Skeletal muscle tissue (tissue), 4 donors: ENCODE measurements around the gene LTBP1. TPM values are rescaled to one million over a fixed set of nuclear protein-coding genes. Genes with fewer than 3 reads are reported as not detected.
"Not testable (repeated sequence)": the region's sequence is repeated elsewhere in the genome, so short reads cannot be mapped to it uniquely, and the experiment has no call there.

Experiments
- H3K27ac ChIP-seq: one replicate; pipeline ENCODE4 v1.7.0; 2013; ENCODE audit warnings: mild to moderate bottlenecking, low read depth, low read length, inconsistent platforms
- H3K27me3 ChIP-seq, 3 donors: one replicate each; pipeline ENCODE4 v1.7.0; 2013; ENCODE audit warnings: low read length in 3 of 3; ENCODE audit not compliant: control insufficient read depth in 3 of 3, insufficient read depth in 3 of 3
- H3K36me3 ChIP-seq, 3 donors: one replicate each; pipeline ENCODE4 v1.7.0; 2013; ENCODE audit warnings: low read length in 3 of 3; ENCODE audit not compliant: control insufficient read depth in 3 of 3, insufficient read depth in 3 of 3
- H3K4me1 ChIP-seq, 3 donors: one replicate each; pipeline ENCODE4 v1.7.0; 2013; ENCODE audit warnings: low read length in 3 of 3, mild to moderate bottlenecking in 3 of 3; ENCODE audit not compliant: control insufficient read depth in 3 of 3, insufficient read depth in 3 of 3
- H3K4me3 ChIP-seq, 3 donors: one replicate each; pipeline ENCODE4 v1.7.0; 2013; ENCODE audit warnings: low read length in 3 of 3
- H3K9ac ChIP-seq, 3 donors: one replicate each; pipeline ENCODE4 v1.7.0; 2013; ENCODE audit warnings: low read length in 3 of 3, mild to moderate bottlenecking in 3 of 3, moderate library complexity in 2 of 3, low read depth in 1 of 3
- H3K9me3 ChIP-seq, 3 donors: one replicate each; pipeline ENCODE4 v1.7.0; 2013; ENCODE audit warnings: low read length in 3 of 3; ENCODE audit not compliant: control insufficient read depth in 3 of 3
- total RNA-seq: library from RNA; depleted of rRNA; stranded (reverse); fragments of >200 nt; gene quantifications from one replicate; pipeline ENCODE4 v1.2.3, GENCODE V29; 2014
- donor health status: Osteomylitis.

Gene LTBP1
- total RNA-seq, 1 donor from 2014 or later = 78.8 TPM

DNA sequence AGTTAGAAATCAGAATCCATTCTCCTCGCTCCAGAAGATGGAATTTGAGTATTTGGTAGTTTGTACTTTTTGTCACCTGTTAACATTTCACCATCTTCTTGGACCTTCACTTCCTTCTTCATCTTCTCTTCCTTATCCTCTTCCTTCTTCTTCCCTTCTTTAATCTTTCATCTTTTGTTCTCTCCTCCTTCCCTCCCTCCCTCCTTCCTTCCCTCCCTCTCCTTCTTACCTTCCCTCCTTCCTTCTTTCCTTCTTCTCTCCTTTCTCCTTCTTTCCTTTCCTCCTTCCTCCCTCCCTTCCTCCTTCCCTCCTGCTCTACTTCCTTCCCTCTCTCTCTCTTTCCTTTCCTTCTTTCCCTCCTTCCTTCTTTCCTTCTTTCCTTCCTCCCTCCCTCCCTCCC lies 31.1 kb upstream of the LTBP1 start:
- no peak overlapping the region for H3K27ac ChIP-seq
- H3K9ac ChIP-seq = no peak overlapping the region
- H3K27me3 ChIP-seq = no peaks in the 10 kb centered on the region
- H3K36me3 ChIP-seq = no peaks in the 10 kb centered on the region
- no peaks in the 10 kb centered on the region for H3K9me3 ChIP-seq
- H3K4me1 ChIP-seq = no peaks in the 10 kb centered on the region
- no peak overlapping the region for H3K4me3 ChIP-seq

DNA sequence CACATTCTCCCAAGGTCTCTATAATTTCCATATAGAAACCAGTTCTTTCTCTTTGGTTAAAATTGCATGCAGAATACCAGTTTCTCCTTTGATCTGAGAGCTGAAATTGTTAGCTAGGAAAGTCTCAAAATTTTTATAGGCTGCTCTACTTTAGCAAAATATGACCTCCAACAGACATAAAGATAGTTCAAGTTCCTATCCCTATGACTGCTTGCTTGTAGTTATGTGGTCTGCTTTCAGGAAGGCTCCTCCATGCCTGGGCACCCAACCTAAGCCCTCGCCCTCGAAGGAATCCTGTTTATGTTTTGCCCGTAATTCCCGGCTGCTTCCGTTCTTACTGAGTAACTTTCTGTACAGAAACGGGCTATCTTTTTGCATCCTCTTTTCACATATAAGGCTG lies 28.0 kb upstream of the LTBP1 start:
- Histone ChIP-seq H3K36me3 (no peaks in the 10 kb centered on the region), H3K9ac (no peak overlapping the region), H3K4me3 (no peak overlapping the region), H3K27me3 (no peaks in the 10 kb centered on the region), H3K4me1 (no peaks in the 10 kb centered on the region), H3K9me3 (no peaks in the 10 kb centered on the region), H3K27ac (no peak overlapping the region)

GRCh38 chr2:32919901-32920300 lies 26.9 kb upstream of the LTBP1 start:
- H3K27me3 ChIP-seq, H3K27ac ChIP-seq, H3K9me3 ChIP-seq, H3K4me3 ChIP-seq, H3K36me3 ChIP-seq, H3K9ac ChIP-seq, H3K4me1 ChIP-seq: not testable (repeated sequence)

DNA sequence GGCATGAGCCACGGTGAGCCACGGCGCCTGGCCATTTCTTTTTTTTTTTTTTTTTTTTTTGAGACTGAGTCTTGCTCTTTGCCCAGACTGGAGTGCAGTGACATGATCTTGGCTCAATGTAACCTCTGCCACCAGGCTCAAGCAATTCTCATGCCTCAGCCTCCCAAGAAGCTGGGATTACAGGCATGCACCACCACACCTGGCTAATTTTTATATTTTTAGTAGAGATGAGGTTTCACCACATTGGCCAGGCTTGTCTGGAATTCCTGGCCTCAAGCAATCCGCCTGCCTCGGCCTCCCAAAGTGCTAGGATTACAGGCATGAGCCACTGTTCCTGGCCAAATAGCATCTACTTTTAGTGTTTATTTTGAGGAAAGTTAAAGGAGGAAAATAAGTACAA lies 25.3 kb upstream of the LTBP1 start:
- not testable (repeated sequence) for H3K4me3 ChIP-seq, H3K9ac ChIP-seq, H3K27me3 ChIP-seq, H3K36me3 ChIP-seq, H3K4me1 ChIP-seq, H3K27ac ChIP-seq, H3K9me3 ChIP-seq

GRCh38 chr2:32922501-32922900 lies 24.3 kb upstream of the LTBP1 start:
- Histone ChIP-seq H3K27me3 (no peaks in the 10 kb centered on the region), H3K9me3 (no peaks in the 10 kb centered on the region), H3K4me1 (no peaks in the 10 kb centered on the region), H3K4me3 (no peak overlapping the region), H3K36me3 (no peaks in the 10 kb centered on the region), H3K27ac (no peak overlapping the region), H3K9ac (no peak overlapping the region)

GRCh38 chr2:32923109-32923508 lies 23.6 kb upstream of the LTBP1 start:
- Histone ChIP-seq H3K9me3 (no peaks in the 10 kb centered on the region), H3K27me3 (no peaks in the 10 kb centered on the region), H3K9ac (no peak overlapping the region), H3K27ac (no peak overlapping the region), H3K4me1 (no peaks in the 10 kb centered on the region), H3K36me3 (no peaks in the 10 kb centered on the region), H3K4me3 (no peak overlapping the region)

DNA sequence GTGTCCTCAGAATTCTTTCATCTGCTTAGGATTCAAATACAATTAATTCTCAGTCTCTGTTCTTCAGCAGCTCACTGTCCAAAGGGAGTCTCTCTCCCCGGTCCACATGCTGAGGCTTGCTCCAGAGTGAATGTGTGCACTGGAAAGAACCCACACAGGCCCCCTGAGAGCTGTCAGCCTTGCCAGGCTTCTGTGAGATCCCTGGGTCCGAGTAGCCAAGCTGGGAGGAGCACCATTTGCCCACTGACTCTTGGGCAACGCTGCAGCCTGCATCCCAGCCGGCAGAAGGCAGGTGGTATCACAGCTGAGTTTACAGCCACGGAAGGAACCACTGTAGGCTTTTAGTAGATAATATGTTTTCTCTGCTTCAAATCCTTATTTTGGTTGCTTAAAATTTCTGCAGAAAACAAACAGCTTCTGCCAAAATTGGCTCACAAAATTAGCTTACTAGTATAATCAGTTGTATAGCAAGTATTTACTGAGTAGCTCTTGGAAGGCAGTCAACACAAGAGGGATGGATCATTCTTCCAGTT lies 21.4 kb upstream of the LTBP1 start:
- H3K9ac ChIP-seq = no peak overlapping the region
- H3K4me3 ChIP-seq = no peak overlapping the region
- H3K27ac ChIP-seq = no peak overlapping the region
- no peaks in the 10 kb centered on the region for H3K36me3 ChIP-seq
- no peaks in the 10 kb centered on the region for H3K9me3 ChIP-seq
- no peaks in the 10 kb centered on the region for H3K4me1 ChIP-seq
- H3K27me3 ChIP-seq = no peaks in the 10 kb centered on the region

DNA sequence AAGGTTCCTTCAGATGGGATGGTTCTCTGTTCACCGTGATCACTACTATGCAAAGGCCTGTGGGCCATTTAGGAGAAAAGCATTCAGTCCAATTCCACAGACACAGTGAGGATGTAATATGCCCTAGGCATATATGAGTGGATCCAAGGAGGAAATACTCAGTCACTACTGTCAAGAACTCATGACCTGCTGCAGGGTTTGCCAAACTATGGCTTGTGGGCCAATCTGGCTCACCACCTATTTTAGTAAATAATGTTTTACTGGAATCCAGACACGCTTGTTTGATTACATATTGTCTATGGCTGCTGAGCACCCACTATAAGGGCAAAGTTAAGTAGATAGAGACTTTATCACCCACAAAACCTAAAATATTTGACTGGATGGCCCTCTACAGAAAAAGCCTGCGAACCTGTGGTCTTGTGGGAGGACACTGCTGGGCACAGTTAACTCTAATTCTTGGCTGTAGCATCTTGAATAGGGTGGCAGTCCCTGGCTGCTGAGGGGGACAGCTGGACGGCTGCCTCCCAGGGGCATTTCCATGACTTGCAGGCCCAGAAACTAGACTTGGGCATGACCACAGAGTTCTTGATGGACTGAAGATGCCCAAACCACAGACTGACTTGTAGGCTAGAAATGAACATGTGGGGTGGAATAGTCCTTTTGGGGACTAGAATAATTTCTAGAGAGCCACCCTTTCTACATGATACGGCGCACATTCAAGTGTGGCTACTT lies 20.6 kb upstream of the LTBP1 start:
- Histone ChIP-seq H3K4me3 (no peak overlapping the region), H3K9me3 (no peaks in the 10 kb centered on the region), H3K36me3 (no peaks in the 10 kb centered on the region), H3K27ac (no peak overlapping the region), H3K9ac (no peak overlapping the region), H3K27me3 (no peaks in the 10 kb centered on the region), H3K4me1 (no peaks in the 10 kb centered on the region)

GRCh38 chr2:32926708-32927084 lies 20.1 kb upstream of the LTBP1 start:
- Histone ChIP-seq H3K27ac (no peak overlapping the region), H3K9ac (no peak overlapping the region), H3K27me3 (no peaks in the 10 kb centered on the region), H3K9me3 (no peaks in the 10 kb centered on the region), H3K4me1 (no peaks in the 10 kb centered on the region), H3K36me3 (no peaks in the 10 kb centered on the region), H3K4me3 (no peak overlapping the region)

DNA sequence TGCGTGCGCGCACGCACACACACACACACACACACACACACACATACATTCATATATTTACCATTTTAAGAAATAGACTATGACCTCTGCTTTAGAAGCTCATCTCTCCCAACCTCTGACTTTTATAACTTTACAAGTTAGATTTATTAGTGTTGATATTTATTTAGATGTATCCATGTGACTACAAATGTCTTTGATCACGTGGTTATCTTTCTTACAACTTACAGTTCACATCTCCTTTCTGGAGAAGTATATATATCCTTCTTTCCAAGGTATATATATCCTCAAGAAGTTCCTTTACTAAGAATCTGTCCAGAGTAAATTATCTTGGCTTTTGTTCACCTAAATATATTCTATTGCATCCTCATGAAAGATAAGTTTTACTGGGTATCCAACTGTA lies 16.3 kb upstream of the LTBP1 start:
- Histone ChIP-seq H3K9ac (no peak overlapping the region), H3K4me3 (no peak overlapping the region), H3K9me3 (no peaks in the 10 kb centered on the region), H3K27ac (no peak overlapping the region), H3K4me1 (no peaks in the 10 kb centered on the region), H3K36me3 (no peaks in the 10 kb centered on the region), H3K27me3 (no peaks in the 10 kb centered on the region)
